Activated CD8-positive, alpha-beta memory T cell treated with anti-CD3 and anti-CD28 coated beads, Interleukin-2, amount 50 U/mL, for 24 hours (primary cell): ENCODE results near the gene LRRC2.
"Not testable (repeated sequence)": the region's sequence is repeated elsewhere in the genome, so short reads cannot be mapped to it uniquely, and the experiment has no call there.

Experiments used
- DNase-seq: peaks from one replicate; pipeline ENCODE4 v3.0.0-alpha.2; 2020; ENCODE audit errors: extremely low read depth

The LRRC2 gene

DNA sequence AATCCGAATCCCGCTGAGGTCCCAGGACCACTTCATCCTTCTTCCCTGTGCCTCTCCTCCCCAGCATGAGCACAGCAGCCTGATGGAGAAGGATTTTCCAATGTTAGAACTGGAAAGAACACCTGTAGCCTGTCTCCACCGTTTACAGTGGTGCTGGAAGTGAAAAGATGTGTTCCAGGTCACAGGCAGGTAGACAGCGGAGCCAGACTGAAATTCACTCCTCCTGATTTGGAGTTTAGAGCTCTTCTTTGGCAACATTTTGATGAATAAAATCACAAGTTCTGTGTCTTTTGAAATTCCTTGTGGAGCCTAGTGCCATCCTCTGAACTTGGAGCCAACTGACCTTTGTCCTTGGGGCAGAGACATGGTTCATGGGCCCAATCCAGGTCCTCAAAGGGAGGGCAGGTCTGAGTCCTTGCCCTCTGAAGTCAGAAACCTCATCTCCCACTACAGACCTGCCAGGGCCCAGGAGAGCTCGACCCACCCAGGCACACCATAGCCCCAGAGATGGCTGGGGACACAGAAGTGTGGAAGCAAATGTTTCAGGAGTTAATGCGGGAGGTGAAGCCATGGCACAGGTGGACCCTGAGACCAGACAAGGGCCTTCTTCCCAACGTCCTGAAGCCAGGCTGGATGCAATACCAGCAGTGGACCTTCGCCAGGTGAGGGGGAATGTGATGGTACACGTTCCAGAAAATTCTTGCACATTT is 68.4 kb downstream of the LRRC2 start, which contains the start of gene RTP3:
Gene RTP3 (plus strand): TSS at position 421 of the 710 bp plus-strand sequence. CDS start 87 bp downstream, at position 508.
- DNase-seq = no peak

- no peak for DNase-seq
These were observed 69.2 kb downstream of the LRRC2 start for GRCh38 chr3:46496746-46497555.

DNA sequence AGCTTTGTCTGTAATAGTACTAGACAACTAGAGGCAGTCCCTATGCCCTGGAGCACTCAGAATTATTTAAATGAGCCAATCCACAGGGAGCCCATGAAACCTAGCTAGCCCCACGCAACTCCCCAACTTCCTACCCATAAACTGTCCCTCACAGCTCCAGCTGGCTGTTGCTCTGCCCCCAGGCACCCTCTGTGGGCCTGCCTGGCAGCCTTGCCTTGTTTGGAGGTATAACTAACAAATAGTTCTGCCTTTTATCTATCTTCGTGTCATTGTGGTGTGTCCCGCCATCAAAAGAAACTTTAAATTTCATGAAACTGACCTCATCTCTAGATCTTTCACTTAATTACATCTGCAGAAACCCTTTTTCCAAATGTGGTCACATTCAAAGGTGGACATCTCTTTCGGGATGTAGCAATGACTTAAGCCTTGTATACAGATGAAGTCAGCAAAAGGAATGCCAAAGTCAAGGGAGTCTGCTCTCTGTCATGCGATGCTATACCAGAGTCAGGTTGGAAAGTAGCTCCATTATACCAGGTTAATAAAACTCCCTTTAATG is 70.1 kb downstream of the LRRC2 start:
- DNase-seq = no peak

- not testable (repeated sequence) for DNase-seq
These were observed 71.6 kb downstream of the LRRC2 start for GRCh38 chr3:46494491-46494890.

DNA sequence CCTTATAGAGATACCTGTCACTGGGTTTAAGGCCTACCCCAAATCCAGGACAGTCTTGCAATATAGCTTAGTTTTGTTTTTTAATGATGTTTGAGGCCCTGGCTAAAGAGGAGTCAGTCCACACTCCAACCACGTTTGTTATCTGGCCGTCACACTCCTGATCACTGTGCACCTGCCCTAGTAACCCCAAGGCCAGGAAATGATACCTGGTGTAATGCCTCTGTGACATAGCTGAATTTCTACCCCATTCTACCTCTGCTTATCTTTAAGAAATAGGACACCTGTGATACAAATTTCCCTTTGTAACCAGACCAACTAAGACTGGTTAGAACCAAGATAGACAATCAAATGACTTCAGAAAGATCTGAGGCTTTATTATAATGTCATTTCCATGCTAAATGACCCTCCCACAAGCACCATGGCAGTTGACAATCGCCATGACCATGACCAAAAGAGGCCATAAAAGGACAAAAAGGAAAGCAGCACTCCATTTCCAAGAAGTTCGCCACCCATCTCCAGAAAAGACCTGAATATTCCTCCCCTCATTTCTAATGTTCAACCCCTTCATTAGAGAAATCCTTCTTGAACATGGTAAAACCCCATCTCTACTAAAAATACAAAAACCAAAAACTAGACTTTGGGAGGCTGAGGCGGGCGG is 73.1 kb downstream of the LRRC2 start:
- no peak for DNase-seq

DNA sequence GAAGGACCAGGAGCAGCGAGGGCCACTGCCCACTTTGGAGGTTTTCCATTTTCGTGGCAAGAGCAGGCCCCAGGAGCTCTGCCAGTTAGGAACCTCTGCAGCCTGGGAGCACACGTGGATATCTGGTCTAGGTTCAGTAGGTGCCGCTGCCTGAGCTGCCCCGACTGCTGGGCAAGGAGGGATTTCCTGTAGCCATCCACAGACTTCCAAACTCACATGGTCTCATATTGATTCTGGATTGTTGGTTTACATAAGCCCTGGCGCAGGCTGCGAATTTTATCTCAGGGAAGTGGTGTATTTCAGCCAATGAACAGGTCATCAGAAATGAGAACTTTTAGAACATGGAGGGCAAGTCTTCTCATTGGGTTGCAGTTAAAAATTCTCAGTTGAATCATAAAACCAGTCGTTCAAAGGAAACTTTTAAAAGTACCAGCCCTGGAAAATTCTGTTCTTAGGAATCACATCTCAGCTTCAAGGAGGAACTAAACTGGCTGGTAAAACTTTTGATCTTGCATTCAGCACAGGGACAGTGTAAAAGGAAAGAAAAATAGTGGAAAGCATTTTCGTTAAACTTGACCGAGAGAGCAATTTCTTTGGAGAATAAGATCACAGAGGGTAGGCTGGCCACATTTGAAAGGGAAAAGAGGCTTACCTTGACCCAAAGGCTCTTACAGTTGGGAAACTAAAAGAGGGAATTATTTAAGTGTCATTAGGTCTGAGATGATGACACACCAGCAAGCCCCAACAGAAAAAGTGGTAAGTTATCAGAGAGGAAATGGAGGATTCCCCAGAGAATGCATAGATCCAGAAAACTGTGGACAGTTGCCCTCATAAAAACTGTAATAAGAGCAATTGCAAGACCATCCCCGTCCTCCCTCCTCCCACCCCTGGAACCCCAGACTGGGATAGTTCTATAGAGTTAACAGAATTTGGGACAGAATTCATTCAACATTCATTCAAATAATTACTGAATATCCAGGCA is 74.7 kb downstream of the LRRC2 start:
- no peak for DNase-seq

GRCh38 chr3:46490338-46491084 is 75.6 kb downstream of the LRRC2 start:
- DNase-seq = no peak

- DNase-seq = no peak
These were observed 76.2 kb downstream of the LRRC2 start for GRCh38 chr3:46489875-46490274.

DNA sequence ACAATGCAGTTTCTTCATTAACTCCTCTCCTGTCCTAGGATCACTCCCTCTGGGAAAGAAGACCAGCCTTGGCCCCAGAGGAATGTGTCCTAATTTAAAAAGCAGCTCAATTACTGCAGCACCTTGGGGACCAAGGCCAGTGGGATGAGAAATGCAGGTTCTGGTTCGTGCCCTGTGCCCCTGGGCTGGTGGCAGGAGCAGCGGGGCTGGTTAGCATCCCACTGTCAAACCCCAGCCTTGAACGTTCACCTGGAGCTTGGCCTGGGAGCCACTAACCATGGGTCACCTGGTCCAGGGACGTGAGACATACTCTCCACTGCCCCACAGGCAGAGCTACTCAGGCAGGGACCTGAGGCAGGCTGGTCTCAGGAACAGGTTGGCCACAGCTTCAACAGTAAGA is 76.7 kb downstream of the LRRC2 start:
- no peak for DNase-seq

- peak; percentile 81 for DNase-seq
These were observed 77.3 kb downstream of the LRRC2 start for GRCh38 chr3:46488735-46489361.

DNA sequence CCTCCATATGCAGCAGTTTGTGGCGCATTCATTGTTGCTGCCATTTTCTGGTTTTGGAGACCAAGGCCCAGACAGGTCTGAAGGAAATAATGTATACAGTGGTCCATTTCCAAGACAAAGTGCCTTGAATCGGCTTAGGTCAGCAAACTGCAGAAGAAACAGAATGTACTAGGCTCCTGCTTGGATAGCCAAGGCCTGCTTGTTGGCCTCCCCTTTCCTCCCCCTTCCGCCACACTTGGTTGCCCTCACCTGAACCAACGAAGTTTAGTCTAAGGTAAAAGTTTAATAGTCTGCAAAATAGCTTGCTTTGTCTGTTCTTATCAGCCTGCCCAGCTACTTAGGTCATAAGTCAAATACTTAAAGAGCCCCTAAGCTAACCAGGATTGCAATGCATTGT is 80.3 kb downstream of the LRRC2 start:
- DNase-seq = no peak

GRCh38 chr3:46484911-46485778 is 81.0 kb downstream of the LRRC2 start:
- no peak for DNase-seq

- no peak for DNase-seq
These were observed 81.7 kb downstream of the LRRC2 start for GRCh38 chr3:46484388-46484787.

GRCh38 chr3:46483825-46484224 is 82.3 kb downstream of the LRRC2 start:
- no peak for DNase-seq

- DNase-seq = no peak
These were observed 83.3 kb downstream of the LRRC2 start for GRCh38 chr3:46482632-46483350.

DNA sequence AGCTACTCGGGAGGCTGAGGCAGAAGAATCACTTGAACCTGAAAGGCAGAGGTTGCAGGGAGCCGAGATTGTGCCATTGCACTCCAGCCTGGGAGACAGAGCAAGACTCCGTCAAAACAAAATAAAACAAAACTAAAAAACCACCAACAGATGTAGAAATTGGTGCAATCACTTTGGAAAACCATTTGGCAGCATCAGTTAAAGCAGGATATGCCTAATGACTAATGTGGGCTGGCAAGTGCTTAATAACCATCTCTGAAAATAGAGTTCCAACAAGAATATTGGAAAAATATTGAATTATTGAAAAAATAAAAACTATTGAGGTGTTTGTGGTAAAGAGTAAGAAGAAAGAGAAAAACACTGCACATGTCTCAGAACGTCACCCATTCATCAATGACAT is 84.5 kb downstream of the LRRC2 start:
- no peak for DNase-seq

GRCh38 chr3:46480491-46481195 is 85.5 kb downstream of the LRRC2 start:
- no peak for DNase-seq

DNA sequence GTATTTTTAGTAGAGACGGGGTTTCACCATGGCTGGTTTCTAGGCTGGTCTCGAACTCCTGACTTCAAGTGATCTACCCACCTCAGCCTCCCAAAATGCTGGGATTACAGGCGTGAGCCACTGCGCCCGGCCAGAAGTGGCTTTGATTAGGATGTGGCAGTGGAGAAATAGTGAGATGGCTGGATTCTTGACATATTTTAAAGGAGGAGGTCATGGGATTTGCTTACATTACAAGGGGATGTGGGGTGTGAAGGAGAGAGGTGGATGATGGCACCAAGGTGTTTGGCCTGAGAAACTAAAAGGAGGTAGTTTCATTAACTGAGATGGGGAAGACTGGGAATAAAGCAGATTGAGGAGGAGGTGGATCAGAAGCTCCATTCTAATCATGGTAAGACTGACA is 86.4 kb downstream of the LRRC2 start:
- DNase-seq = no peak
